OCI-LY7 (cell line): ENCODE results near the gene PIM3.

ENCODE experiments used
- EZH2phosphoT487 ChIP-seq: fragments of 200-600 bp; sonication (generic); IDR thresholded peaks from 2 replicates; pipeline ENCODE4 v1.6.1; 2018; ENCODE audit warnings: low read depth, borderline replicate concordance, mild to moderate bottlenecking, mixed run types, antibody characterized with exemption, low read length, moderate library complexity, mixed read lengths
- TF ChIP-seq, protein P1 (sequence below): fragments of 200-600 bp; sonication (generic); conservative IDR thresholded peaks from 2 replicates; pipeline ENCODE4 v1.5.1; 2014; ENCODE audit warnings: mild to moderate bottlenecking, antibody characterized with exemption, low read length, moderate library complexity, mixed read lengths

DNA sequence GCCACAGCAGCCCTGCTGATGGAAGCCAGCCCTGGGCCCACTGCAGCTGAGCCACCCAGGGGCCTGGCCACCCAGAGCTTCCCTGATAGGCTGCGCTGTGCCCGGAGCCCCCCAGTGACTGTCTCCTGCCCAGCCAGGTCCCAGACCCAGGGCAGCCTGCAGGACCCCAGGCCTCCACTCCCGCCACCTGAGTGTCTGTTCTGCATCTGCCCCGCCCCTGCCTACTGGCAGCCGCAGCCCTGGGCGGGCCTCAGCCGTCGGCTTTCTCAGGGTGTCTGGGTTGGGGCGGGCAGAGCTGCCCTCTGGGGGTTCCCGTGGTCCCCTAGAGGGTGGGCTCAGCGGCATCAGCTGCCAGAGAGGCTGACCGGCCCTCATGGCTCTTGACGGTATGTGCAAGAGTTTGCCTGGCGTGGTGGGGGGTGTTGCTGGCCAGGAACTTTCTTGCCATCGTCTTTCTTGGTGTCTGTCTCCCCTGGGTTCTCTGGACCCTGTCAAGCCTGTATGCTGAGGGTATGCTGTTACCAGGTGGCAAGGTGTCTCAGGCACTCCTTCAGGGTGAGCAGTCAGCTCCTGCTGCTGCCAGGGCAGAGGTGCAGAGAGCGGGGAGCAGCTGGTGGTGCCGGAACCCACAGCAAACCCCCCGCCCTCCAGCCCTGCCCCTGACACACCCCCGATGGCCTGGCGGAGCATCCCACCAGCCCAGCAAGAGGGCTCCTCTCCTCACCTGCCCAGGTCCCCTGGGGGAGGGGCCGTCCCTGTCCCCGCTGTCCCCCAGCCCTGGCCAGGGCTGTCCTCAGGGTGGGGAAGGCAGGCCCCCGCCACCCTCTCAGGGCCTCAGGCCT, 12.2 kb upstream of the PIM3 start:
- TF ChIP-seq, protein P1, sequence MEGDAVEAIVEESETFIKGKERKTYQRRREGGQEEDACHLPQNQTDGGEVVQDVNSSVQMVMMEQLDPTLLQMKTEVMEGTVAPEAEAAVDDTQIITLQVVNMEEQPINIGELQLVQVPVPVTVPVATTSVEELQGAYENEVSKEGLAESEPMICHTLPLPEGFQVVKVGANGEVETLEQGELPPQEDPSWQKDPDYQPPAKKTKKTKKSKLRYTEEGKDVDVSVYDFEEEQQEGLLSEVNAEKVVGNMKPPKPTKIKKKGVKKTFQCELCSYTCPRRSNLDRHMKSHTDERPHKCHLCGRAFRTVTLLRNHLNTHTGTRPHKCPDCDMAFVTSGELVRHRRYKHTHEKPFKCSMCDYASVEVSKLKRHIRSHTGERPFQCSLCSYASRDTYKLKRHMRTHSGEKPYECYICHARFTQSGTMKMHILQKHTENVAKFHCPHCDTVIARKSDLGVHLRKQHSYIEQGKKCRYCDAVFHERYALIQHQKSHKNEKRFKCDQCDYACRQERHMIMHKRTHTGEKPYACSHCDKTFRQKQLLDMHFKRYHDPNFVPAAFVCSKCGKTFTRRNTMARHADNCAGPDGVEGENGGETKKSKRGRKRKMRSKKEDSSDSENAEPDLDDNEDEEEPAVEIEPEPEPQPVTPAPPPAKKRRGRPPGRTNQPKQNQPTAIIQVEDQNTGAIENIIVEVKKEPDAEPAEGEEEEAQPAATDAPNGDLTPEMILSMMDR = no peak
- TF ChIP-seq EZH2phosphoT487 = no peak
